ENCODE data around the gene CGN. TPM values are rescaled to one million over a fixed set of nuclear protein-coding genes. Genes with fewer than 3 reads are reported as not detected.

The CGN gene
- total and polyA plus RNA-seq, 2 of the 13 experiments (the other 11 are each of a cell fraction or from before 2014, with no cell fraction given) = 0.75 to 0.81 TPM

DNA sequence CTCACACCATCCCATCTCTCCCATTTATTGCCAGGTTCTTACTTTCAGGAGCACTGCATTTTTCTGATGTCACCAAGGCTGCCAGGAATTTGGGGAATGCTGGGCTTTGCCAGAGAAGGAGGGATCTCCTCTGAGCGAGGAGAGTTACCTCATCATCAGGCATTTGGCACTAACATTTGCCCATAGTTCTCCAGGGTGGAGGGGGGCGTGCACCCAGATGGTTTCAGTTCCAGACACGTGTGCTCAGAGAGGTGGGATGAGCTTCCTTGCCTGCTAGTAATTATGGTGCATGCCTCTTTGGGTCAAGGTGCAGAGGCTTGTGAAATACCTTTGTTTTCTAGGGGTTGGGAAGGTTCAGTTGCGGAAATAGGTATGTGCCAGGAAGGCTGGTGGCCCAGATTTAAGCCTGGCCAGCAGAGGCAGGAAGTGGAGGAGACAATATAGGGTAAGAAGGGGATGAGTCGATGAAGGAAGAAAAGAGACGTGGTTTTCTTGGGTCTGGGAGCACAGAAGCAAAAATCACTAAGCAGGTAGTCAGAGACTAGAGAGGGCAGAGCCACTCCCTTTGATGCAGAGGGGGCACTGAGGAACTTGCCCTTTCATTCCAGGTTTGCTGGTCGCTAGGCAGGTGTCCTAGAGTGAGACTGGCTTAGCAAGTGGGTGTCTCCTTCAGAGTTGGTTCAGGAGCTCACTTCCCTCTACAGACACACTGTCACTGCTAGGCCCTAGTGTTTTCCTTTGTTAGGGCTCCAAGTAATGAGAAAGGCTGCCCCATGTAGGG is 36.1 kb downstream of the CGN start (continued):
- TF ChIP-seq, protein P1, sequence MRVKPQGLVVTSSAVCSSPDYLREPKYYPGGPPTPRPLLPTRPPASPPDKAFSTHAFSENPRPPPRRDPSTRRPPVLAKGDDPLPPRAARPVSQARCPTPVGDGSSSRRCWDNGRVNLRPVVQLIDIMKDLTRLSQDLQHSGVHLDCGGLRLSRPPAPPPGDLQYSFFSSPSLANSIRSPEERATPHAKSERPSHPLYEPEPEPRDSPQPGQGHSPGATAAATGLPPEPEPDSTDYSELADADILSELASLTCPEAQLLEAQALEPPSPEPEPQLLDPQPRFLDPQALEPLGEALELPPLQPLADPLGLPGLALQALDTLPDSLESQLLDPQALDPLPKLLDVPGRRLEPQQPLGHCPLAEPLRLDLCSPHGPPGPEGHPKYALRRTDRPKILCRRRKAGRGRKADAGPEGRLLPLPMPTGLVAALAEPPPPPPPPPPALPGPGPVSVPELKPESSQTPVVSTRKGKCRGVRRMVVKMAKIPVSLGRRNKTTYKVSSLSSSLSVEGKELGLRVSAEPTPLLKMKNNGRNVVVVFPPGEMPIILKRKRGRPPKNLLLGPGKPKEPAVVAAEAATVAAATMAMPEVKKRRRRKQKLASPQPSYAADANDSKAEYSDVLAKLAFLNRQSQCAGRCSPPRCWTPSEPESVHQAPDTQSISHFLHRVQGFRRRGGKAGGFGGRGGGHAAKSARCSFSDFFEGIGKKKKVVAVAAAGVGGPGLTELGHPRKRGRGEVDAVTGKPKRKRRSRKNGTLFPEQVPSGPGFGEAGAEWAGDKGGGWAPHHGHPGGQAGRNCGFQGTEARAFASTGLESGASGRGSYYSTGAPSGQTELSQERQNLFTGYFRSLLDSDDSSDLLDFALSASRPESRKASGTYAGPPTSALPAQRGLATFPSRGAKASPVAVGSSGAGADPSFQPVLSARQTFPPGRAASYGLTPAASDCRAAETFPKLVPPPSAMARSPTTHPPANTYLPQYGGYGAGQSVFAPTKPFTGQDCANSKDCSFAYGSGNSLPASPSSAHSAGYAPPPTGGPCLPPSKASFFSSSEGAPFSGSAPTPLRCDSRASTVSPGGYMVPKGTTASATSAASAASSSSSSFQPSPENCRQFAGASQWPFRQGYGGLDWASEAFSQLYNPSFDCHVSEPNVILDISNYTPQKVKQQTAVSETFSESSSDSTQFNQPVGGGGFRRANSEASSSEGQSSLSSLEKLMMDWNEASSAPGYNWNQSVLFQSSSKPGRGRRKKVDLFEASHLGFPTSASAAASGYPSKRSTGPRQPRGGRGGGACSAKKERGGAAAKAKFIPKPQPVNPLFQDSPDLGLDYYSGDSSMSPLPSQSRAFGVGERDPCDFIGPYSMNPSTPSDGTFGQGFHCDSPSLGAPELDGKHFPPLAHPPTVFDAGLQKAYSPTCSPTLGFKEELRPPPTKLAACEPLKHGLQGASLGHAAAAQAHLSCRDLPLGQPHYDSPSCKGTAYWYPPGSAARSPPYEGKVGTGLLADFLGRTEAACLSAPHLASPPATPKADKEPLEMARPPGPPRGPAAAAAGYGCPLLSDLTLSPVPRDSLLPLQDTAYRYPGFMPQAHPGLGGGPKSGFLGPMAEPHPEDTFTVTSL (CRISPR knock-in tag; IDR thresholded peaks at IDR 0.05; ENCODE audit: borderline replicate concordance) = peak; percentile 49; the same call in 1 of the 2 replicates
- TF ChIP-seq SKI (IDR thresholded peaks at IDR 0.05; ENCODE audit: partially characterized antibody) = peak; percentile 79
- no peak for TF ChIP-seq KMT2B (CRISPR knock-in tag; IDR thresholded peaks at IDR 0.05)
- TF ChIP-seq NR2F1 (CRISPR knock-in tag; IDR thresholded peaks at IDR 0.05) = peak; percentile 19 to 68; a peak in 2 of 4 replicates
- no peak for TF ChIP-seq WIZ (CRISPR knock-in tag; IDR thresholded peaks at IDR 0.05)
- TF ChIP-seq ZNF782 (CRISPR knock-in tag; IDR thresholded peaks at IDR 0.05; ENCODE audit: borderline replicate concordance) = peak; percentile 62; the same call in 1 of the 2 replicates
- no peak for TF ChIP-seq ZNF33A (CRISPR knock-in tag; IDR thresholded peaks at IDR 0.05; ENCODE audit: borderline replicate concordance)
- no peak for TF ChIP-seq CC2D1A (CRISPR knock-in tag; IDR thresholded peaks at IDR 0.05)
- TF ChIP-seq ZNF331 (CRISPR knock-in tag; IDR thresholded peaks at IDR 0.05) = peak; percentile 42; the same call in 1 of the 2 replicates
- peak; percentile 54 to 84; a peak in 2 of 4 replicates for TF ChIP-seq KLF16 (CRISPR knock-in tag; IDR thresholded peaks at IDR 0.05)
- no peak for TF ChIP-seq ZBTB38 (CRISPR knock-in tag; IDR thresholded peaks at IDR 0.05)
- no peak for TF ChIP-seq ZNF768 (CRISPR knock-in tag; IDR thresholded peaks at IDR 0.05)
- no peak for TF ChIP-seq NFE2L1 (CRISPR knock-in tag; IDR thresholded peaks at IDR 0.05; ENCODE audit: borderline replicate concordance)
- peak; percentile 86 for TF ChIP-seq HIVEP1 (CRISPR knock-in tag; IDR thresholded peaks at IDR 0.05)
- TF ChIP-seq ZNF678 (CRISPR knock-in tag; IDR thresholded peaks at IDR 0.05) = no peak
- TF ChIP-seq ZC3H13 (CRISPR knock-in tag; IDR thresholded peaks at IDR 0.05) = no peak
- TF ChIP-seq, protein P2, sequence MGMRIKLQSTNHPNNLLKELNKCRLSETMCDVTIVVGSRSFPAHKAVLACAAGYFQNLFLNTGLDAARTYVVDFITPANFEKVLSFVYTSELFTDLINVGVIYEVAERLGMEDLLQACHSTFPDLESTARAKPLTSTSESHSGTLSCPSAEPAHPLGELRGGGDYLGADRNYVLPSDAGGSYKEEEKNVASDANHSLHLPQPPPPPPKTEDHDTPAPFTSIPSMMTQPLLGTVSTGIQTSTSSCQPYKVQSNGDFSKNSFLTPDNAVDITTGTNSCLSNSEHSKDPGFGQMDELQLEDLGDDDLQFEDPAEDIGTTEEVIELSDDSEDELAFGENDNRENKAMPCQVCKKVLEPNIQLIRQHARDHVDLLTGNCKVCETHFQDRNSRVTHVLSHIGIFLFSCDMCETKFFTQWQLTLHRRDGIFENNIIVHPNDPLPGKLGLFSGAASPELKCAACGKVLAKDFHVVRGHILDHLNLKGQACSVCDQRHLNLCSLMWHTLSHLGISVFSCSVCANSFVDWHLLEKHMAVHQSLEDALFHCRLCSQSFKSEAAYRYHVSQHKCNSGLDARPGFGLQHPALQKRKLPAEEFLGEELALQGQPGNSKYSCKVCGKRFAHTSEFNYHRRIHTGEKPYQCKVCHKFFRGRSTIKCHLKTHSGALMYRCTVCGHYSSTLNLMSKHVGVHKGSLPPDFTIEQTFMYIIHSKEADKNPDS (CRISPR knock-in tag; IDR thresholded peaks at IDR 0.05) = no peak
- TF ChIP-seq, protein P3, sequence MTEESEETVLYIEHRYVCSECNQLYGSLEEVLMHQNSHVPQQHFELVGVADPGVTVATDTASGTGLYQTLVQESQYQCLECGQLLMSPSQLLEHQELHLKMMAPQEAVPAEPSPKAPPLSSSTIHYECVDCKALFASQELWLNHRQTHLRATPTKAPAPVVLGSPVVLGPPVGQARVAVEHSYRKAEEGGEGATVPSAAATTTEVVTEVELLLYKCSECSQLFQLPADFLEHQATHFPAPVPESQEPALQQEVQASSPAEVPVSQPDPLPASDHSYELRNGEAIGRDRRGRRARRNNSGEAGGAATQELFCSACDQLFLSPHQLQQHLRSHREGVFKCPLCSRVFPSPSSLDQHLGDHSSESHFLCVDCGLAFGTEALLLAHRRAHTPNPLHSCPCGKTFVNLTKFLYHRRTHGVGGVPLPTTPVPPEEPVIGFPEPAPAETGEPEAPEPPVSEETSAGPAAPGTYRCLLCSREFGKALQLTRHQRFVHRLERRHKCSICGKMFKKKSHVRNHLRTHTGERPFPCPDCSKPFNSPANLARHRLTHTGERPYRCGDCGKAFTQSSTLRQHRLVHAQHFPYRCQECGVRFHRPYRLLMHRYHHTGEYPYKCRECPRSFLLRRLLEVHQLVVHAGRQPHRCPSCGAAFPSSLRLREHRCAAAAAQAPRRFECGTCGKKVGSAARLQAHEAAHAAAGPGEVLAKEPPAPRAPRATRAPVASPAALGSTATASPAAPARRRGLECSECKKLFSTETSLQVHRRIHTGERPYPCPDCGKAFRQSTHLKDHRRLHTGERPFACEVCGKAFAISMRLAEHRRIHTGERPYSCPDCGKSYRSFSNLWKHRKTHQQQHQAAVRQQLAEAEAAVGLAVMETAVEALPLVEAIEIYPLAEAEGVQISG (CRISPR knock-in tag; IDR thresholded peaks at IDR 0.05) = peak; percentile 60; the same call in 1 of the 2 replicates
- TF ChIP-seq MTA1 (CRISPR knock-in tag; IDR thresholded peaks at IDR 0.05; ENCODE audit: borderline replicate concordance) = 0 out of 2 replicates have a peak, but pooled peaks have one; percentile 47
